Measurements from ENCODE around the gene SPAAR.

The SPAAR gene

GRCh38 chr9:35944173-35944572 lies 34.9 kb downstream of the SPAAR start:
- Histone ChIP-seq H2AFZ (ENCODE audit: low read length) (no peak overlapping the region), H3K79me2 (ENCODE audit: insufficient read depth, low read length) (no peaks in the 10 kb centered on the region), H4K20me1 (ENCODE audit: insufficient read depth, low read length) (no peaks in the 10 kb centered on the region), H3K4me3 (ENCODE audit: low read depth, low read length, poor library complexity, severe bottlenecking) (no peak overlapping the region), H3K9me3 (ENCODE audit: low read length) (no peaks in the 10 kb centered on the region), H3K27me3 (ENCODE audit: insufficient read depth, low read length) (no peaks in the 10 kb centered on the region), H3K9ac (ENCODE audit: low read length) (no peak overlapping the region), H3K4me2 (ENCODE audit: low read length) (no peak overlapping the region), H3K9me2 (ENCODE audit: low read depth, low read length) (no peaks in the 10 kb centered on the region), H3F3A (ENCODE audit: insufficient read depth, low read length) (no peaks in the 10 kb centered on the region), H3K27ac (ENCODE audit: low read depth, low read length, poor library complexity, severe bottlenecking) (no peak overlapping the region), H3K36me3 (ENCODE audit: insufficient read depth, low read length) (no peaks in the 10 kb centered on the region), H3K4me1 (ENCODE audit: insufficient read depth, low read length, severe bottlenecking) (no peaks in the 10 kb centered on the region)
- TF ChIP-seq EZH2 (IDR thresholded peaks at IDR 0.05; ENCODE audit: borderline replicate concordance, low read length) (no peak), CTCF (IDR thresholded peaks at IDR 0.05; ENCODE audit: low read length) (no peak)

DNA sequence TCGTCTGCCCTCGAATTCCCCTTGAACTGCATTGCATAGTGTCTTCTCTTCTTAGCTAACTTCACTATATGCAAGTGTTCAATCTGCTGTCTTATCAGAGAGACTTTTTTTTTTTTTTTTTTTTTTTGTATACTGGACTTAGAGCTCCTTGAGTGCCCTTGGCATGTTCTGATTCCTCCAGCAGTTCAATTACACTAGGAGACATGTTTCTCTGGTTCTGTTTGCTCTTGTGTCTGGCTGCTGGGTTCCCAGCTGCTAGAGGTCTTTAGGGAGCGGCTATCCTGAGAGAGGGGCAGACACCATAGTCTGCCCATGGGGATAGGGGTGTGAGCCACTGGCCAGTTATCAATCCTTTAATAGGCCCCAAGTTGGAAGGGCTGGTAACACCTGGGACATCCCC lies 35.6 kb downstream of the SPAAR start:
- Histone ChIP-seq H2AFZ (ENCODE audit: low read length) (no peak overlapping the region), H4K20me1 (ENCODE audit: insufficient read depth, low read length) (no peaks in the 10 kb centered on the region), H3K79me2 (ENCODE audit: insufficient read depth, low read length) (no peaks in the 10 kb centered on the region), H3K4me1 (ENCODE audit: insufficient read depth, low read length, severe bottlenecking) (no peaks in the 10 kb centered on the region), H3K4me2 (ENCODE audit: low read length) (no peak overlapping the region), H3K4me3 (ENCODE audit: low read depth, low read length, poor library complexity, severe bottlenecking) (no peak overlapping the region), H3K9ac (ENCODE audit: low read length) (no peak overlapping the region), H3K9me3 (ENCODE audit: low read length) (no peaks in the 10 kb centered on the region), H3K27ac (ENCODE audit: low read depth, low read length, poor library complexity, severe bottlenecking) (no peak overlapping the region), H3K9me2 (ENCODE audit: low read depth, low read length) (no peaks in the 10 kb centered on the region), H3F3A (ENCODE audit: insufficient read depth, low read length) (no peaks in the 10 kb centered on the region), H3K27me3 (ENCODE audit: insufficient read depth, low read length) (no peaks in the 10 kb centered on the region), H3K36me3 (ENCODE audit: insufficient read depth, low read length) (no peaks in the 10 kb centered on the region)
- TF ChIP-seq CTCF (IDR thresholded peaks at IDR 0.05; ENCODE audit: low read length): no peak
- no peak for TF ChIP-seq EZH2 (IDR thresholded peaks at IDR 0.05; ENCODE audit: borderline replicate concordance, low read length)

DNA sequence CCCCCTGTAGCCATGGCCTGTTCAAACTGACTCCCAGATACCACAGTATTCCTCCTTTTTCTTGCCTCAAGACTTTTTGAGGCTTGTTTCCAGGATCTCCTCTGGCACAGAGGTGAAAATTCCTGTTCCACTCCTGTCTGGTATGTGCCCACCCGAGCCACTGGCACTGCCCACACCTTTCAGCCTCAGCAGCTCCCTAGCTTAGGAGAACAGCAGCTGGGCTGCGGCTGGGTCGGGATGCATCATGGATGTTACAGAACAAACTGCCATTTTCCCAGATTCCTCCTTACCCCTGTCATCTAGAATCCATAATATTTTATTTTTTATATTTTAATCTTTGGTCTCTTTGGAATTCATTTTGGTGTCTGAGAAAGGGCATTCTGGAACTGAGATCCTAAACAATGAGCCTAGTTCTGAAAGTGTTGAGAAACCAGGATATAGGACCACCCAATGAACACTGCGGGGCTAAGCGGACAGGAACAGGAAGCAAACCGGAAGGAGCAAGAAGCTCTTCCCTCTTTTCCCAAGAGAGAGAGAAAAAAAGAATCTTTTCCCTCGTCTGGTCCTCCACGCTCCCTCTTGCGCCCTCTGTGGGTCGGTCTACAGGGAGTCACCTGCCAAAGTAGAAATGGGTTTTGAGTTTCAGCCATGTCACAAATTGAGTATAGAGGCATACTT lies 36.2 kb downstream of the SPAAR start:
- Histone ChIP-seq H3K4me3 (ENCODE audit: low read depth, low read length, poor library complexity, severe bottlenecking) (no peak overlapping the region), H3K9ac (ENCODE audit: low read length) (no peak overlapping the region), H3F3A (ENCODE audit: insufficient read depth, low read length) (no peaks in the 10 kb centered on the region), H3K36me3 (ENCODE audit: insufficient read depth, low read length) (no peaks in the 10 kb centered on the region), H3K27ac (ENCODE audit: low read depth, low read length, poor library complexity, severe bottlenecking) (no peak overlapping the region), H3K9me3 (ENCODE audit: low read length) (no peaks in the 10 kb centered on the region), H3K79me2 (ENCODE audit: insufficient read depth, low read length) (no peaks in the 10 kb centered on the region), H3K9me2 (ENCODE audit: low read depth, low read length) (no peaks in the 10 kb centered on the region), H4K20me1 (ENCODE audit: insufficient read depth, low read length) (no peaks in the 10 kb centered on the region), H2AFZ (ENCODE audit: low read length) (no peak overlapping the region), H3K4me2 (ENCODE audit: low read length) (no peak overlapping the region), H3K4me1 (ENCODE audit: insufficient read depth, low read length, severe bottlenecking) (no peaks in the 10 kb centered on the region), H3K27me3 (ENCODE audit: insufficient read depth, low read length) (no peaks in the 10 kb centered on the region)
- TF ChIP-seq CTCF (IDR thresholded peaks at IDR 0.05; ENCODE audit: low read length) (peak; percentile 82), EZH2 (IDR thresholded peaks at IDR 0.05; ENCODE audit: borderline replicate concordance, low read length) (no peak)
